Astrocyte (in vitro differentiated cells and primary cell): ENCODE data around the gene PFKL.

Source experiments
- EZH2 ChIP-seq: IDR thresholded peaks from 2 replicates; pipeline ENCODE4 v1.6.1; 2012; ENCODE audit warnings: mild to moderate bottlenecking, low read length, inconsistent platforms; ENCODE audit not compliant: insufficient read depth
- TF ChIP-seq, protein P1 (sequence below): IDR thresholded peaks from 2 replicates; pipeline ENCODE4 v1.5.1; 2011; ENCODE audit warnings: low read depth, mild to moderate bottlenecking, inconsistent platforms, low read length, moderate library complexity; ENCODE audit not compliant: insufficient read depth

DNA sequence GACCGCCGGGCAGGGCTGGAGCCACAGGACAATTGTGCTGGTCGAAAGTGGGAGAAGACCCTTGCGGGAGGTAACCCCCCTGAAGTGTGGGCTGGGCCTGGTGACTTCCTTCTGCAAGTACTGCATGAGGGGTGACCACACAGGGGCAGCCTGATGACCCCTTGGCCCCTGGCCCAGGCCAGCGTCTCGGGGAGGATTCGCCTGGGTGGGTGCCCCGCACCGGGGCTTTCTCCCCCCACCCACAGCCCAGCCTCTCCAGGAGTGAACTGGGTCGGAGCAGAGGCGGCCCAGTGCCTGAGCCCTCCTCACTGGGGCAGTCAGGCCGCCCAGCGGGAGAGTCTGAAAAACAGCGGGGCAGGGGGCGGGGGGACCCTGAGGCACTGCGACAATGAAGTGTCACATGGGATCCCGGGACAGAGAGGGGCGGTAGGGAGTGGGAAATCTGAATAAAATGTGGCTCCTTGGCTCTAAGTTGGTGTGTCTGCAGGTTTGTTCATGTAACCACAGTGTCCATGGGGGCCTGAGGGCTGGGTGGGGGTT is 36.6 kb upstream of the PFKL start:
- TF ChIP-seq, protein P1, sequence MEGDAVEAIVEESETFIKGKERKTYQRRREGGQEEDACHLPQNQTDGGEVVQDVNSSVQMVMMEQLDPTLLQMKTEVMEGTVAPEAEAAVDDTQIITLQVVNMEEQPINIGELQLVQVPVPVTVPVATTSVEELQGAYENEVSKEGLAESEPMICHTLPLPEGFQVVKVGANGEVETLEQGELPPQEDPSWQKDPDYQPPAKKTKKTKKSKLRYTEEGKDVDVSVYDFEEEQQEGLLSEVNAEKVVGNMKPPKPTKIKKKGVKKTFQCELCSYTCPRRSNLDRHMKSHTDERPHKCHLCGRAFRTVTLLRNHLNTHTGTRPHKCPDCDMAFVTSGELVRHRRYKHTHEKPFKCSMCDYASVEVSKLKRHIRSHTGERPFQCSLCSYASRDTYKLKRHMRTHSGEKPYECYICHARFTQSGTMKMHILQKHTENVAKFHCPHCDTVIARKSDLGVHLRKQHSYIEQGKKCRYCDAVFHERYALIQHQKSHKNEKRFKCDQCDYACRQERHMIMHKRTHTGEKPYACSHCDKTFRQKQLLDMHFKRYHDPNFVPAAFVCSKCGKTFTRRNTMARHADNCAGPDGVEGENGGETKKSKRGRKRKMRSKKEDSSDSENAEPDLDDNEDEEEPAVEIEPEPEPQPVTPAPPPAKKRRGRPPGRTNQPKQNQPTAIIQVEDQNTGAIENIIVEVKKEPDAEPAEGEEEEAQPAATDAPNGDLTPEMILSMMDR: no peak
- no peak for TF ChIP-seq EZH2
